NT2/D1 (cell line): ENCODE results near the gene CARD18.

ENCODE experiments used
- SUZ12 ChIP-seq: IDR thresholded peaks from 2 replicates; pipeline ENCODE4 v1.6.1; 2011; ENCODE audit not compliant: insufficient read length, insufficient read depth; ENCODE audit errors: extremely low read depth
- YY1 ChIP-seq: IDR thresholded peaks from 2 replicates; pipeline ENCODE4 v1.6.1; 2011; ENCODE audit not compliant: insufficient read length, insufficient read depth
- ZNF274 ChIP-seq: IDR thresholded peaks from 2 replicates; pipeline ENCODE4 v1.6.1; 2011; ENCODE audit warnings: mild to moderate bottlenecking, low read depth, low read length

- TF ChIP-seq YY1 (no peak), ZNF274 (no peak), SUZ12 (no peak)
Measured at GRCh38 chr11:105100981-105101630, 38.5 kb downstream of the CARD18 start.
